Dedifferentiated amniotic fluid mesenchymal stem cell (primary cell): ENCODE measurements around the gene DDB1.

Source experiments
- DNase-seq: peaks from one replicate; pipeline ENCODE4 v3.0.0-alpha.2; 2016; ENCODE audit errors: extremely low spot score

DDB1 gene

GRCh38 chr11:61336171-61336935 lies 3.4 kb upstream of the DDB1 start:
- DNase-seq: peak; percentile 53

- no peak for DNase-seq
Observed at GRCh38 chr11:61335355-61335710, 2.4 kb upstream of the DDB1 start.

- DNase-seq: no peak
Observed at GRCh38 chr11:61334434-61335354, 1.8 kb upstream of the DDB1 start.

GRCh38 chr11:61333550-61334433 lies 887 bp upstream of the DDB1 start:
- no peak for DNase-seq

- DNase-seq: no peak
Observed at GRCh38 chr11:61332281-61332796, 566 bp downstream of the DDB1 start.

DNA sequence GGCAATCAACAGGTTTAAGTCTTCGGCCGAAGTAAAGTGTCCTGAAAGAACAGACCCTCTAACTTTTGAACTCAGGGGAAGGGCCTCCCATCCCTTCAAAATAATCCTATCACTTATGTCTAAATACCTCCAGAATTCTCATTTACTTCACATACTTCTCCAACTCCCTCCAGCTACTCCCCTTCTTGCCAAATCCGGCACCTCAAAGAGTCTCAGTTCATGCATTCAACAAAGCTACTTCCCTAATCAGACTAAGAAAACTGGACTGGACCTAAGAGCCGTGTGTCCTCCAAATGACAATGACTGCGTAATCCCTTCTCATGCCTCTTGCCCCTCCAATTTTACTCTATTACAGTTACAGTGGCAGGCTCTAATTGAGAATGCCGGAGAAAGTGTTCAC lies 1.3 kb downstream of the DDB1 start:
- no peak for DNase-seq

GRCh38 chr11:61329871-61330270 lies 3.0 kb downstream of the DDB1 start:
- no peak for DNase-seq

GRCh38 chr11:61328351-61328750 lies 4.6 kb downstream of the DDB1 start:
- no peak for DNase-seq

DNA sequence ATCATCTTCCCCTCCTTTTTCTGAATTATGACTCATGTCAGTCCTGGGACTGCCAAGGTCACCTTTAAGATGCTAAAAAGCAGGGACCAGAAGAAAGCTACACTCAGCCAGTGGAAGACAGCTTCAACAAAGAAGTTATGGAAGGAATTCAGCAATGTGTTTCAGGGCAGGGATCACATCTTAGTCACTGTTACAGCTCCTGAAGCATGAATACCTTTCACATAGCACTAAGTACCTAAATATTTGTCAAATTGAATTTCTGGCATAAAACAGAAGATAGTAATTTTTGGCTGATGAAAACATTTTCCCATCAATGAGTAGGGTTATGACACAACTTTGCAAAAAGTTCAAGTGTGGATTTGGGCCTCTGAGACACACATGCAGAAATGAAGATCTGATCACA lies 5.2 kb downstream of the DDB1 start:
- no peak for DNase-seq

DNA sequence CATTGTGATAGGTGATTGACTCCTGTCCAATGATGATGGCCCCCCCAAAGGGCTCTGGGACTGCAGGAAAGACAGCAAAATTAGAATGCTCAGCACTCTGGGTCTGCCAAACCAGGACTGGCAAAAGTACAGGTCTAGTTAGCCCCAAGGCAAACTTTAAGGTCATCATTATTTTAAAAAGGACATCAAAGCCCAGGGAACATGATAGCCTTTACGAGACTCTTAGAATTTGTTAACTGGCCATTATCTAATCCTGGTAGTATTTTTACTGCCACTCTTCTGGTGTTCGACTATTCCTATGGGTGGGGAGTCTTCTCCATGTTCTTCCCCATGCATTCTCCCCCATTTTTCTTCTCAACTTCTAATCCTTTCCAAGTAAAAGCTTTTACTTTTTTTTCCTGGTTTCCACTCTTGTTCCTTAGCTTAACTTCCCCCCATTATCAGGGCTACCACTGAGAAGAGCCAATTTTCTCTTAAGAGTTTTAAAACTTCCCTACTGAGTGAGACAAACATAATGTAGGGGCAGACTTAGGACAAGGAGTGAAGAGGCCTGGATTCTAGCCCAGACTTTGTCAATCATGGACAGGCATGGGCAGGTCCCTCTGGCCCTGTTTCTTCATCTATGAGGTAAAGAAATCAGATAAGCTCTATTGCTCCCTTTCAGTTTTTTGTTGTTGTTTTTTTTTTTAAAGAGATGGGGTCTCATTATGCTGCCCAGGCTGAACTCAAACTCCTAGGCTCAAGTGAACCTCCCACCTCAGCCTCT lies 7.1 kb downstream of the DDB1 start:
- no peak for DNase-seq

GRCh38 chr11:61315260-61315659 lies 17.6 kb downstream of the DDB1 start:
- DNase-seq: no peak

GRCh38 chr11:61310749-61311148 lies 22.2 kb downstream of the DDB1 start:
- DNase-seq: no peak

- DNase-seq: no peak
Observed at GRCh38 chr11:61309739-61310138, 23.2 kb downstream of the DDB1 start.

GRCh38 chr11:61309141-61309540 lies 23.8 kb downstream of the DDB1 start:
- no peak for DNase-seq

DNA sequence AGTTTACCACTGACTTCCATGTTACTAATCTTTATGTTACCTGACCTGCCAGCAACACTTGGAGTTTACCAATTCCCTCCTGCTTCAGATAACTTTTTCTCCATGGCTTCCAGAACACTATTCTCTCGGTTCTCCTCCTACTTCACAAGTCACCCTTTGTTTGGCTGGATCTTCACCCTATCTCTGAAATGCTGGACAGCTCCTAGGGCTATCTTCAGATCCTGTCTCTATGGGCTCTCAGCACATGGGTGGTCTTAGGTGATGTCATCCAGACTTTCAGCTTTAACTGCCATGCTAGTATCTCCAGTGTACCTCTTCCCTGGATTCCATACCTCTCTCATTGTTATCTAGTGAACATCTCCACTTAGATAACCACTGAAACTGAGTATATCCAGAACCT lies 25.6 kb downstream of the DDB1 start:
- no peak for DNase-seq

- no peak for DNase-seq
Observed at GRCh38 chr11:61306221-61306620, 26.7 kb downstream of the DDB1 start.

DNA sequence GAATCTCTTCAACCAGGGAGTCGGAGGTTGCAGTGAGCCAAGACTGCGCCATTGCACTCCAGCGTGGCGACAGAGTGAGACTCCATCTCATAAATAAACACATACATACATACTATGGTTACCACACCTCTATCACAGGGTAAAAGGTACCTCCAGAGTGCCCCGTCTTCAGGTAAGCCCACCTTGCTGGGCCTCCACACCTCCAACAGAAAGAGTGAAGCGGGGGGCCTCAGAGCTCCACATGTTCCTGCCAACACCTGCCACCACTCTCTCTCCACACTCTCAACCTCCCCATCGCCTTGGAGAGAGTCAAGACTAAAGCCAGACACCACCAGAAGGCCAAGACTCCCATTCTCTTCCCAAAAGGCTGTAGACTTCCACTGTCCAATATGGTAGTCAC lies 27.5 kb downstream of the DDB1 start:
- no peak for DNase-seq

- no peak for DNase-seq
Observed at GRCh38 chr11:61303725-61304124, 29.2 kb downstream of the DDB1 start.

- no peak for DNase-seq
Observed at GRCh38 chr11:61302550-61302949, 30.4 kb downstream of the DDB1 start.

- DNase-seq: no peak
Observed at GRCh38 chr11:61298663-61299244, 34.2 kb downstream of the DDB1 start.

GRCh38 chr11:61297746-61298145 lies 35.2 kb downstream of the DDB1 start:
- peak; percentile 82 for DNase-seq
